Nasal cavity respiratory epithelium epithelial cell of viscerocranial mucosa (primary cell): Measurements from ENCODE around the gene OR7A17. TPM values are rescaled to one million over a fixed set of nuclear protein-coding genes. Genes with fewer than 3 reads are reported as not detected.

Experiments used
- total RNA-seq: library from RNA; depleted of rRNA; stranded (reverse); fragments of >200 nt; gene quantifications from 2 replicates; pipeline ENCODE4 v1.2.3, GENCODE V29; 2014

Gene OR7A17
- total RNA-seq: not detected in 2 replicates

DNA sequence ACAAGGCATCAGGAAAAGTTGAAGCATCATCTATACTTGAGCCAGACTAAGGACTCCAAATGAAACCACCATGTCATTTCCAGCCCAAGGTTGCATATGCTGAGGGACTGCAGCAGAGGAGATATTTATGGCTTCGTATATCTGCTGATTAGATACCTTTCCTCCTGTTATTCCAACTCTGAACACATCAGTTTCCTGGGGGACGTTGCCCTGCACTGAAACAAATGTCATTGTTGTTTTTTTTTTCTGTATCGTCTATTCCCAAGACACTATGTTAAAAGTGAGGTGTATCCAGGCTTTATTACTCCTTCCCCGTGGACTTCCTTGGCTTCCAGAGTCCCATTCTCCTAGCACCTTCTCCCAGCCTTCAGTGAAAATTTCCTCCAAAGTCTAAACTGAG lies at the start of gene OR7A17:
Gene OR7A17, minus strand, starts transcription at position 101 of the 400 bp plus-strand sequence. CDS start 4,777 bp downstream, outside the sequence.

DNA sequence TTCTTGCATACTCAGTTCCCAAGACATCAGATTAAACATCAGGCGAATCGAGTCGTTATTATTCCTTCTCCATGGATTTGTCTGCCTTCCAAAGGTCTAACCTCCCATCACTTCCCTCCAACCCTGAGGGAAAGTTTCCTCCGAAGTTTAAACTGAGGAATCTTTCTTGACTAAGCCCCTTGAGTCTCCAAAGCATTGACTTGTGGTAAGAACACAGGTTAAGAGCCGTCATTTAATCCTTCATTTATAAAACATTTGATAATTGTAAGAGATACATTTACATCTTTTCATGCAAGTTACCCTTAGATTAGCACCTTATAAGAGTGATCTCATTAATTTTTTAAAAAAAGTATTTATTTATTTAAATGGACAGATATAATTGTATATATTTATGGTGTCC lies 37.1 kb downstream of the OR7A17 start, which contains the start of gene OR7A10:
Gene OR7A10, minus strand, starts transcription at position 101 of the 400 bp plus-strand sequence. CDS start 7,045 bp downstream, outside the sequence.

DNA sequence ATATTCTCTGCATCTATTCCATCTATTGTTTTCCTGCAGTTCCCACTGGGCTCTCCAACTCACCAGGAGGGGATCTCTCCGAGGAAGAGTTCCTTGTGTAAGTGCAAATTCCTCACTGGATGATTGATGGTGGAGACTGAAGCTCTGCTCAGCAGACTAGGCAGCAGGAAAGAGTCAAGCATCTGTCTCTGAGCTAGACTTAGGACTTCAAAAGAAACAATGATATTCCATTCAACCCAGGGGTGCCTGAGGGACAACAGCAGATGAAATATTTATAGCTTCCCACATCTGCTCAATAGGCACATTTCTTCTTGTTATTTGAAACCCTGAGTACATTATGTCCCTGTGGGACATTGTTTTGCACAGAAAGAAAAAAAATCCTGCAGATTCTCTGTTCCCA lies 50.9 kb downstream of the OR7A17 start, which contains the start of the genes OR7A5 and OR7C1:
Gene OR7A5, minus strand, starts transcription at position 175 of the 400 bp plus-strand sequence. CDS start 6,944 bp downstream, outside the sequence.
Gene OR7C1, minus strand, starts transcription at position 175 of the 400 bp plus-strand sequence. CDS start 35,049 bp downstream, outside the sequence.

Other genes with a start within 250 kb of the OR7A17 start
- not detected in 2 replicates for gene ADGRE3, start 211.3 kb downstream of the OR7A17 start, total RNA-seq
- gene ZNF333, start 196.1 kb downstream of the OR7A17 start, total RNA-seq: 12.2 and 12.3 TPM in 2 replicates
- 0.71 and 1.0 TPM in 2 replicates for gene ADGRE2, start 107.6 kb downstream of the OR7A17 start, total RNA-seq
- not detected in 2 replicates for gene OR7A5, start 50.9 kb downstream of the OR7A17 start, total RNA-seq
- not detected in 2 replicates for gene OR7C1, start 50.9 kb downstream of the OR7A17 start, total RNA-seq
- not detected in 2 replicates for gene OR7A10, start 37.2 kb downstream of the OR7A17 start, total RNA-seq
- gene OR7C2, start 55.4 kb upstream of the OR7A17 start, total RNA-seq: not detected in 2 replicates
- under 0.01 TPM in 1 of 2 replicates, not detected in the other for gene SLC1A6, start 93.7 kb upstream of the OR7A17 start, total RNA-seq
- gene CASP14, start 163.3 kb upstream of the OR7A17 start, total RNA-seq: under 0.01 TPM in 2 replicates
- gene OR1I1, start 196.1 kb upstream of the OR7A17 start, total RNA-seq: not detected in 2 replicates
- gene SYDE1, start 221.3 kb upstream of the OR7A17 start, total RNA-seq: 1.0 and 1.2 TPM in 2 replicates